Cerebellar cortex (tissue), 1 donor: ENCODE measurements around the gene RBM48.
"Not testable (repeated sequence)": the region's sequence is repeated elsewhere in the genome, so short reads cannot be mapped to it uniquely, and the experiment has no call there.

ENCODE experiments used
- DNase-seq: peaks from one replicate; pipeline ENCODE4 v3.0.0-alpha.2; 2015; ENCODE audit warnings: low spot score

The RBM48 gene

GRCh38 chr7:92528188-92528957 is at the start of gene RBM48, which contains the start of gene PEX1:
Gene RBM48 (plus strand): TSS chr7:92528795. CDS start chr7:92528814, 19 bp downstream.
Gene PEX1 (minus strand): TSS chr7:92528520. CDS start chr7:92528435, 85 bp downstream.
- peak; percentile 99 for DNase-seq

- DNase-seq: not testable (repeated sequence)
Observed at GRCh38 chr7:92479146-92479545, 49.4 kb upstream of the RBM48 start.

GRCh38 chr7:92483624-92484023 is 45.0 kb upstream of the RBM48 start:
- not testable (repeated sequence) for DNase-seq

GRCh38 chr7:92484226-92484625 is 44.4 kb upstream of the RBM48 start:
- DNase-seq: not testable (repeated sequence)

GRCh38 chr7:92485267-92485892 is 43.2 kb upstream of the RBM48 start:
- DNase-seq: no peak

GRCh38 chr7:92485974-92486373 is 42.6 kb upstream of the RBM48 start:
- DNase-seq: no peak

- no peak for DNase-seq
Observed at GRCh38 chr7:92487804-92488203, 40.8 kb upstream of the RBM48 start.

- DNase-seq: no peak
Observed at GRCh38 chr7:92489634-92490033, 39.0 kb upstream of the RBM48 start.

GRCh38 chr7:92496876-92497275 is 31.7 kb upstream of the RBM48 start:
- no peak for DNase-seq

GRCh38 chr7:92498557-92498956 is 30.0 kb upstream of the RBM48 start:
- DNase-seq: no peak

- DNase-seq: no peak
Observed at GRCh38 chr7:92503767-92504166, 24.8 kb upstream of the RBM48 start.

- DNase-seq: no peak
Observed at GRCh38 chr7:92504563-92504962, 24.0 kb upstream of the RBM48 start.

GRCh38 chr7:92506363-92506762 is 22.2 kb upstream of the RBM48 start:
- no peak for DNase-seq

- DNase-seq: no peak
Observed at GRCh38 chr7:92508946-92509345, 19.6 kb upstream of the RBM48 start.

- no peak for DNase-seq
Observed at GRCh38 chr7:92513167-92513902, 15.3 kb upstream of the RBM48 start.

- DNase-seq: no peak
Observed at GRCh38 chr7:92517631-92518030, 11.0 kb upstream of the RBM48 start.

GRCh38 chr7:92520024-92520423 is 8.6 kb upstream of the RBM48 start:
- no peak for DNase-seq

GRCh38 chr7:92523110-92523509 is 5.5 kb upstream of the RBM48 start:
- no peak for DNase-seq

GRCh38 chr7:92527300-92528187 is 1.1 kb upstream of the RBM48 start:
- peak; percentile 46 for DNase-seq

GRCh38 chr7:92528958-92529264 is 316 bp downstream of the RBM48 start:
- no peak for DNase-seq

GRCh38 chr7:92534572-92534971 is 6.0 kb downstream of the RBM48 start:
- no peak for DNase-seq

- DNase-seq: not testable (repeated sequence)
Observed at GRCh38 chr7:92543542-92543941, 14.9 kb downstream of the RBM48 start.
